ENCODE data around the gene RGS13.

RGS13 gene

GRCh38 chr1:192697771-192698170 is 61.8 kb downstream of the RGS13 start:
- no peak for DNase-seq (ENCODE audit: extremely low read depth, low read depth)
- no peak overlapping the region for H3K4me3 ChIP-seq (replicated peaks; ENCODE audit: low read depth, low read length)
- TF ChIP-seq CTCF (IDR thresholded peaks at IDR 0.05; ENCODE audit: low read depth, low read length, missing control alignments) = no peak

- no peak overlapping the region for H3K4me3 ChIP-seq (replicated peaks; ENCODE audit: low read depth, low read length)
- no peak for DNase-seq (ENCODE audit: extremely low read depth, low read depth)
- no peak for TF ChIP-seq CTCF (IDR thresholded peaks at IDR 0.05; ENCODE audit: low read depth, low read length, missing control alignments)
These were observed 62.8 kb downstream of the RGS13 start for GRCh38 chr1:192698731-192699130.

DNA sequence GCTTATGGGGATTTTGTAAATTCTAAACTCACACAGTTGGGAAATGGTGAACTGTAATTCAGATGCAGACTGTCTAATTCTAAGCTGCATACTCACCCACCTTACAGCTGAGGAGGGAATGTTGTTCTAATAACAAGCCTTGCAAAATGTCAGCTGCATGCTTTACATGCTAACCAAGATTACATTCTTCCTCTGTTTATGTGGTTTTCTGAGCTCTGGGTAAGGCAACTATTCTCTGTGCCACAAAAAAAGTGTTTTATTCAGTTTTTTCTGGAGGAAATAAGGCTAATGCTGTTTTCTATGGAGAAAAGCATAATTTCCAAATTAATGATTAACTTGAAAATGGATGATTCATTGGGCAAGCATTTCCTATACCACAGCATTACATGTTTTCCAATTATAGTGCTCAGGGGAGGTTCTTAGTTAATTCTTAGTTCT is 64.9 kb downstream of the RGS13 start:
- DNase-seq (ENCODE audit: extremely low read depth, low read depth) = peak; percentile 29
- no peak for TF ChIP-seq CTCF (IDR thresholded peaks at IDR 0.05; ENCODE audit: low read depth, low read length, missing control alignments)
- H3K4me3 ChIP-seq (replicated peaks; ENCODE audit: low read depth, low read length) = no peak overlapping the region

- H3K4me3 ChIP-seq (replicated peaks; ENCODE audit: low read depth, low read length) = no peak overlapping the region
- peak; percentile 16 for DNase-seq (ENCODE audit: extremely low read depth, low read depth)
- TF ChIP-seq CTCF (IDR thresholded peaks at IDR 0.05; ENCODE audit: low read depth, low read length, missing control alignments) = no peak
These were observed 66.4 kb downstream of the RGS13 start for GRCh38 chr1:192702212-192702902.

- no peak for DNase-seq (ENCODE audit: extremely low read depth, low read depth)
- H3K4me3 ChIP-seq (replicated peaks; ENCODE audit: low read depth, low read length) = no peak overlapping the region
- TF ChIP-seq CTCF (IDR thresholded peaks at IDR 0.05; ENCODE audit: low read depth, low read length, missing control alignments) = no peak
These were observed 67.6 kb downstream of the RGS13 start for GRCh38 chr1:192703283-192704206.

DNA sequence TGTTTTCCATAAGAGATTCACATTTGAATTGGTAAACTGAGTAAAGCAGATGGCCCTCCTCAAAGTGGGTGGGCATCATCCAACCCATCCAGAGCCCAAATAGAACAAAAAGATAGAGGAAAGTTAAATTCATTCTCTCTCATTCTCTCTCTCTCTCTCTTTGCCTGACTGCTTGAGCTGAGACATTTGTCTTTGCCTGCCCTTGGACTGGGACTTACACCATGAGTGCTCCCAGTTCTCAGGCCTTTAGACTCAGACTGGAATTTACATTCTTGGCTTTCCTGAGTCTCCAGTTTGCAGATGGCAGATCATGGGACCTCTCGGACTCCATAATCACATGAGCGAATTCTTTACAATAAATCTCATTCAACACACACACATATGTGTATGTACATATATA is 69.6 kb downstream of the RGS13 start:
- no peak for TF ChIP-seq CTCF (IDR thresholded peaks at IDR 0.05; ENCODE audit: low read depth, low read length, missing control alignments)
- DNase-seq (ENCODE audit: extremely low read depth, low read depth) = no peak
- no peak overlapping the region for H3K4me3 ChIP-seq (replicated peaks; ENCODE audit: low read depth, low read length)
